H1 (cell line): ENCODE results near the gene TGFB1.

Experiments used
- BACH1 ChIP-seq: IDR thresholded peaks from 2 replicates; pipeline ENCODE4 v1.6.1; 2012; ENCODE audit warnings: low read length, improper control_type of control experiment
- CEBPB ChIP-seq: IDR thresholded peaks from 2 replicates; pipeline ENCODE4 v1.6.1; 2012; ENCODE audit warnings: low read depth, low read length
- CTBP2 ChIP-seq: IDR thresholded peaks from 2 replicates; pipeline ENCODE4 v1.7.0; 2011; ENCODE audit warnings: borderline replicate concordance, mild to moderate bottlenecking, moderate library complexity, mixed read lengths, low read length; ENCODE audit not compliant: insufficient read depth, insufficient read length
- EGR1 ChIP-seq: IDR thresholded peaks from 2 replicates; pipeline ENCODE4 v1.6.1; 2011; ENCODE audit warnings: low read depth, low read length, borderline replicate concordance
- EP300 ChIP-seq, 2 experiments: IDR thresholded peaks; 1 replicate in 1 of 2; 2 replicates in 1 of 2; pipeline ENCODE4 v1.6.1; 2011 to 2012; ENCODE audit warnings: low read depth in 2 of 2, low read length in 2 of 2, mild to moderate bottlenecking in 2 of 2, borderline replicate concordance in 1 of 2, inconsistent platforms in 1 of 2, moderate library complexity in 1 of 2
- EZH2 ChIP-seq: fragments of 200-600 bp; sonication (generic); IDR thresholded peaks from 2 replicates; pipeline ENCODE4 v1.7.1; 2012; ENCODE audit warnings: low read depth, mild to moderate bottlenecking, moderate library complexity, low read length, inconsistent platforms; ENCODE audit not compliant: severe bottlenecking
- JUND ChIP-seq: IDR thresholded peaks from 2 replicates; pipeline ENCODE4 v1.6.1; 2011; ENCODE audit warnings: mild to moderate bottlenecking, improper control_type of control experiment, low read length
- POLR2A ChIP-seq, 2 experiments: IDR thresholded peaks; 1 replicate in 1 of 2; 2 replicates in 1 of 2; pipeline ENCODE4 v1.6.1; 2011; ENCODE audit warnings: low read depth in 2 of 2, low read length in 2 of 2, mild to moderate bottlenecking in 2 of 2; ENCODE audit errors: control extremely low read depth in 1 of 2
- RAD21 ChIP-seq, 2 experiments: IDR thresholded peaks in 1 of 2; conservative IDR thresholded peaks in 1 of 2; 2 replicates each; pipeline ENCODE4 v1.6.1; 2011; ENCODE audit warnings: low read depth in 2 of 2, low read length in 2 of 2, improper control_type of control experiment in 1 of 2, inconsistent platforms in 1 of 2, mild to moderate bottlenecking in 1 of 2, moderate library complexity in 1 of 2
- SP1 ChIP-seq: IDR thresholded peaks from 2 replicates; pipeline ENCODE4 v1.6.1; 2011; ENCODE audit warnings: low read depth, low read length
- TAF7 ChIP-seq: optimal IDR thresholded peaks from 2 replicates; pipeline ENCODE3; 2011; ENCODE audit warnings: low read depth, mild to moderate bottlenecking, inconsistent platforms, low read length, moderate library complexity, borderline replicate concordance
- USF2 ChIP-seq: IDR thresholded peaks from 2 replicates; pipeline ENCODE4 v1.6.1; 2011; ENCODE audit warnings: low read length, improper control_type of control experiment
- TF ChIP-seq, protein P1 (sequence below), 3 experiments: IDR thresholded peaks; 1 replicate in 2 of 3; 2 replicates in 1 of 3; pipeline versions ENCODE4 v1.5.1 to v1.6.1; 2011; ENCODE audit warnings: low read length in 3 of 3, mild to moderate bottlenecking in 3 of 3, inconsistent platforms in 2 of 3, low read depth in 1 of 3, moderate library complexity in 1 of 3; ENCODE audit not compliant: insufficient read depth in 1 of 3; ENCODE audit errors: control extremely low read depth in 1 of 3
- TF ChIP-seq, protein P2 (sequence below): IDR thresholded peaks from 2 replicates; pipeline ENCODE4 v1.6.1; 2012; ENCODE audit warnings: inconsistent platforms

DNA sequence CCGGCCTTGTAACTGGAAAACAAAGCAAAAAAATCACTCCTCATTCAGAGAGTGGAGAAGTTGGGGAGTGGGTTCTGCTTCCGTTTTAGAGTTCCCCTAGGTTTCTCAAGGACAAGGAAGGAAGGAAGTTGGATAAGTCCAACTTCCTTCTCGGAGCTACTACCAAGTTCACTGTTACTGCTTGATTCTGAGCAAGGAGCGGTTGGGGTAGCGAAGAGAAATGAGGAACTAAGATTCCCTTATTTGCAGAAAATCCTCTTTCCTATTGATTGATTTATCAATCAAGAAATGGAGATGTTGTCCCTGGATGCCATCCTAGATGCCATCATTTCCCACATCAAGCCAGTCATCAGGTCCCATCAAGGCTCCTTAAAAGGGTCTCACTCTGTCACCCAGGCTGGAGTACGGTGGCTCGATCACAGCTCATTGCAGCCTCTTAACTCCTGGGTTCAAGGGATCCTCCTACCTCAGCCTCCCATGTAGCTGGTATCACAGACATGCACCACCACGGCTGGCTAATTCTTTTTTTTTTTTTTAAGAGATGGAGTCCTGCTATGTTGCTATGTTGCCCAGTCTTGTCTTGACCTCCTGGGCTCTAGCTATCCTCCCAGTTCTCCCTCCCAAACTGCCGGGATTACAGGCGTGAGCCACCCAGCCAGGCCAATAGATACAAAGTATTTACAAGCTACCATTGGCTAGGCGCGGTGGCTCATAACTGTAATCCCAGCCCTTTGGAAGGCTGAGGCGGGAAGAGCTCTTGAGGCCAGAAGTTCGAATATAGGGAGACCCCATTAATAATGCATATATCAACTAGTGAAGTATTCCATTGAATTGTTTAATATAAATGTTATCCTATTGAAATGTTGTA lies 11.0 kb upstream of the TGFB1 start:
- TF ChIP-seq, protein P1, sequence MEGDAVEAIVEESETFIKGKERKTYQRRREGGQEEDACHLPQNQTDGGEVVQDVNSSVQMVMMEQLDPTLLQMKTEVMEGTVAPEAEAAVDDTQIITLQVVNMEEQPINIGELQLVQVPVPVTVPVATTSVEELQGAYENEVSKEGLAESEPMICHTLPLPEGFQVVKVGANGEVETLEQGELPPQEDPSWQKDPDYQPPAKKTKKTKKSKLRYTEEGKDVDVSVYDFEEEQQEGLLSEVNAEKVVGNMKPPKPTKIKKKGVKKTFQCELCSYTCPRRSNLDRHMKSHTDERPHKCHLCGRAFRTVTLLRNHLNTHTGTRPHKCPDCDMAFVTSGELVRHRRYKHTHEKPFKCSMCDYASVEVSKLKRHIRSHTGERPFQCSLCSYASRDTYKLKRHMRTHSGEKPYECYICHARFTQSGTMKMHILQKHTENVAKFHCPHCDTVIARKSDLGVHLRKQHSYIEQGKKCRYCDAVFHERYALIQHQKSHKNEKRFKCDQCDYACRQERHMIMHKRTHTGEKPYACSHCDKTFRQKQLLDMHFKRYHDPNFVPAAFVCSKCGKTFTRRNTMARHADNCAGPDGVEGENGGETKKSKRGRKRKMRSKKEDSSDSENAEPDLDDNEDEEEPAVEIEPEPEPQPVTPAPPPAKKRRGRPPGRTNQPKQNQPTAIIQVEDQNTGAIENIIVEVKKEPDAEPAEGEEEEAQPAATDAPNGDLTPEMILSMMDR (IDR thresholded peaks at IDR 0.05; ENCODE audit: control extremely low read depth in 1 of 3, insufficient read depth in 1 of 3, low read depth in 1 of 3, low read length in 3 of 3): no peak
- no peak for TF ChIP-seq BACH1
- no peak for TF ChIP-seq SP1
- no peak for TF ChIP-seq USF2
- TF ChIP-seq POLR2A (IDR thresholded peaks at IDR 0.05; ENCODE audit: control extremely low read depth in 1 of 2, low read depth in 2 of 2, low read length in 2 of 2): no peak
- TF ChIP-seq, protein P2, sequence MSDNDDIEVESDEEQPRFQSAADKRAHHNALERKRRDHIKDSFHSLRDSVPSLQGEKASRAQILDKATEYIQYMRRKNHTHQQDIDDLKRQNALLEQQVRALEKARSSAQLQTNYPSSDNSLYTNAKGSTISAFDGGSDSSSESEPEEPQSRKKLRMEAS: no peak
- no peak for TF ChIP-seq EZH2
- TF ChIP-seq TAF7: no peak
- no peak for TF ChIP-seq CEBPB
- TF ChIP-seq CTBP2: no peak
- no peak for TF ChIP-seq EP300 (IDR thresholded peaks at IDR 0.05; ENCODE audit: borderline replicate concordance in 1 of 2, low read depth in 2 of 2, low read length in 2 of 2)
- TF ChIP-seq RAD21 (IDR thresholded peaks at IDR 0.05 in 1 of 2, conservative IDR thresholded peaks at IDR 0.05 in 1 of 2; ENCODE audit: low read depth in 2 of 2, low read length in 2 of 2): no peak
- no peak for TF ChIP-seq JUND
- no peak for TF ChIP-seq EGR1
